Measurements from ENCODE around the gene TFIP11.

Gene TFIP11

DNA sequence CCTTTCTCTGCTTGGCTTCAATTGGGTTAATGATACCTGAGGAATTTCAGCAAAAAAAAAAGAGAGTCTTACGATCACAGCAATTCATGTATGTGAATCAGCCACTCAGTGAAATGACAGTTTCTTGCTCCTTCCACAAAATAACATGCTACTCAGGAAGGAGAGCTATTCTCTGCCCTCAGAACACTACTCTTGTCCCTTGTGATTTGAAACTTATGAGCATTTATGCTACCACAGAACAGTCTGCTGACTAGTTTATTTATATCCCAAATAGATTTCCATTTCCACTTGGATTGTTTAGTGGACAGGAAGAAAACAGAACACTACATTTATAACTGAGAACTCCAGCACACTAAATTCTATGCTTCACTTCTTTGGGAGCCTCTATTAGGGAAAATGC, 8.5 kb downstream of the TFIP11 start:
- H3K9ac ChIP-seq (ENCODE audit: low read depth, low read length): no peak overlapping the region
- no peaks in the 10 kb centered on the region for H3K9me3 ChIP-seq (ENCODE audit: insufficient read depth, low read depth, low read length)
- 79% methylated on average over 1 of the region's 1 CpG for WGBS
- H3K4me1 ChIP-seq (ENCODE audit: insufficient read depth, low read length): peaks cover 5% of the 10 kb centered on the region
- no peak overlapping the region for H3K27ac ChIP-seq (ENCODE audit: low read depth, low read length)
- H3K4me3 ChIP-seq (ENCODE audit: low read length): no peak overlapping the region
- H3K36me3 ChIP-seq (ENCODE audit: insufficient read depth, low read length): peaks cover 95% of the 10 kb centered on the region
- no peaks in the 10 kb centered on the region for H3K27me3 ChIP-seq (ENCODE audit: insufficient read depth, low read length)

DNA sequence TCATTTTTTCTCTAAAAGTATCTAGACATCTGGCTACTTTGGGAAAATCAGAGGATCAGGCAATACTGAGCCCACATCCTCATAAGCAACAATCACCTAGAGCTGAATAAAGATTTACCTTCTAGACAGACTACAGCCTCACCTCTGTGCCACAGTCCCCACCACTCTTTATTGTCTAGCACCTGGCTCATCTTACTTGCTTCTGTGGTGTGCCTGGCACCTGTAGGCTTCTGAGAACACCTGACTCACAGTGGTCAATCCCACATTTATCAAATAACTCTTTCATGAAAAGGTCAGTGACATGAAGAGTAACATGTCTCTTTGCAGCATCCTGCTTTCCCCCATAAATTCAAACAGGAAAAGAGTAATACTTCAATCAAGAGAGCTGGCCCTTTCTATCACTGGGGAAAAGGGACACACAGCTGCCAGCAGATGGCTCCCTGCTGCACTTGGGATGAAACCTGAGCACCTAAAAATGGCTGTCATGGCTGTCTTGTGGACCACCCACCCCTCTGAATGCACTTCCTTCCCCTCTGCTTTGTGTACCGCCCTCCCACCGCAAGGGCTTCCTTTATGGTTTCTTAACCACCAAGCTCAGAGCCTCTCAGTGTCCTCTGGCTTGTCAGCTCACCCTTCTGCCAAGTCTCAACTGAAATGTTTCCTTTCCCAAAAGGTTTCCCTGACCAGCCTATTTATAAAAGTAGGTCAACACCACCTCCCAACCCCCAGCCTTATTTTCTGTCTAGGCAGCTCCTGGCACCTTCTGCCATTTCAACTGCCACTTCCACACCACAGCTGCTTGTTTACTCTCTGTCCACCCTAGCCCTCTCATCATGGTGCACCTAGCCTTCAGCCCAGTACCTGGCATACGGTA, 9.3 kb downstream of the TFIP11 start:
- WGBS: 55% methylated on average over 3 of the region's 3 CpGs
- H3K27ac ChIP-seq (ENCODE audit: low read depth, low read length): peak overlapping the region; percentile 39
- H3K36me3 ChIP-seq (ENCODE audit: insufficient read depth, low read length): peaks cover 93% of the 10 kb centered on the region

DNA sequence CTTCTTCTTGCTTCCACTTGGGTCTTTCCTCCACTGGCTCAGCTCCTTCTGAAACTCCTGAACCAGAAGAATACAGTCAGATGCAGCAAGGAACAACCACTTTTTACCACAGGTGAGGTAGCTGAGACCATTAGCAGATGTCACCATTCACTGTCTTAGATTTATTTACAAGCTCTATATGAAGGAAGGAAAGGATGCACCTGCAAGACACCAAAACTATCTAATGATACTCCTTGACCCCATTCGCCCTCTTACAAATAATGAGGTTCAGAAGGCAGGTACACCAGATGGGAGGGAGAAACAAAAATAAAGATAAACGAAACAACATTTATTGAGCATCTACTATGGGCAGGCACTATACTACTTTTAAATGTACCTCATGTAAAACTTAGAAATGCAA, 10.3 kb downstream of the TFIP11 start:
- no peak overlapping the region for H3K9ac ChIP-seq (ENCODE audit: low read depth, low read length)
- H3K36me3 ChIP-seq (ENCODE audit: insufficient read depth, low read length): peaks cover 90% of the 10 kb centered on the region
- H3K4me3 ChIP-seq (ENCODE audit: low read length): no peak overlapping the region
- no peaks in the 10 kb centered on the region for H3K9me3 ChIP-seq (ENCODE audit: insufficient read depth, low read depth, low read length)
- peaks cover 5% of the 10 kb centered on the region for H3K4me1 ChIP-seq (ENCODE audit: insufficient read depth, low read length)
- WGBS: 100% methylated on average over 1 of the region's 2 CpGs
- H3K27ac ChIP-seq (ENCODE audit: low read depth, low read length): no peak overlapping the region
- H3K27me3 ChIP-seq (ENCODE audit: insufficient read depth, low read length): no peaks in the 10 kb centered on the region

More for the DNA sequence above, 9.3 kb downstream of the TFIP11 start:
- H3K4me1 ChIP-seq (ENCODE audit: insufficient read depth, low read length): peaks cover 5% of the 10 kb centered on the region
- no peak overlapping the region for H3K4me3 ChIP-seq (ENCODE audit: low read length)
- H3K27me3 ChIP-seq (ENCODE audit: insufficient read depth, low read length): no peaks in the 10 kb centered on the region
- H3K9me3 ChIP-seq (ENCODE audit: insufficient read depth, low read depth, low read length): no peaks in the 10 kb centered on the region
- no peak overlapping the region for H3K9ac ChIP-seq (ENCODE audit: low read depth, low read length)

DNA sequence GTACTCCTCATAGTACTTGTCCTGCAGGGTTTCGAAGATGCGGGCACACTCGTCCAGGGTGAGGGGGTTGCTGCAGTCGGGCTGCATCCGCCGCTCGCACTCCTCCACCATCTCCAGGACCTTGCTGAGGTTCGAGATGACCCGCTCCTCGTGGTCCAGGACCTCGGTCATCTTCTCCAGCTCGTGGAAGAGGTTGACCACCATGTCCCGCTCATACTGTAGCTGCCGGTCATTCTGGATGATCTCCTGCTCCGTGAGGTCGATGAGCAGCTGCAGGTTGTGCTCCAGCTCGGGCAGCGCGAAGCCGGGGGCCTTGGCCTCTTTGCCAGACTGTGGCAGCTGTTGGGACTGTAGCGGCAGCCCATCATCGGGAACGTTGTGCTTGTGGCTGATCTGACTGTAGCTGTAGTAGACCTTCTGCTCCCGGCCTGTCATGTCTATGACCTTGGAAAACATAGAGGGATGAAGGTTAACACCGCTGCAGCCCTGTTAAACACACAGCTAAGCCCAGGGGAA, 13.0 kb downstream of the TFIP11 start:
- Histone ChIP-seq H3K27ac (ENCODE audit: low read depth, low read length) (no peak overlapping the region), H3K9ac (ENCODE audit: low read depth, low read length) (no peak overlapping the region), H3K9me3 (ENCODE audit: insufficient read depth, low read depth, low read length) (no peaks in the 10 kb centered on the region), H3K27me3 (ENCODE audit: insufficient read depth, low read length) (no peaks in the 10 kb centered on the region), H3K36me3 (ENCODE audit: insufficient read depth, low read length) (peaks cover 92% of the 10 kb centered on the region), H3K4me1 (ENCODE audit: insufficient read depth, low read length) (peaks cover 5% of the 10 kb centered on the region), H3K4me3 (ENCODE audit: low read length) (no peak overlapping the region)
- WGBS: 95% methylated on average over 25 of the region's 25 CpGs

DNA sequence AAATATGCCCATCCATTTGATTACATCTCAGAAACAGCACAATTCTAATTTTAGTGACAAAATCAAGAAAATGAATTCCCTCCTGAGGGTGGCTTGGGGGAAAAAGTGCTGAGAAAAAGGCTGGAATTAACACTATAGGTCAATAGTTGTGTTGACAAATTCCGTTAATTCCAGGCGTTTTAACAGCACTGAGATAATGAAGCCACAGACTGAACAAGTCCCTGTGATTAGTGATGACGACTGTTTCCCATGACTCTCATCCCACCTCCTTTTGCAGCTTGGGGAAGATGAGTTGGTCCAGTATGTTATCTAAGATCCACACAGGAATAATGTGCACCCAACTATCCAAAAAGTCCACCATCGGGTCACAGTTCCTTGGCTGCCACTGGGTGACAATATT, 15.8 kb downstream of the TFIP11 start:
- H3K27ac ChIP-seq (ENCODE audit: low read depth, low read length): no peak overlapping the region
- H3K9ac ChIP-seq (ENCODE audit: low read depth, low read length): no peak overlapping the region
- 96% methylated on average over 4 of the region's 4 CpGs for WGBS
- H3K27me3 ChIP-seq (ENCODE audit: insufficient read depth, low read length): no peaks in the 10 kb centered on the region
- no peak overlapping the region for H3K4me3 ChIP-seq (ENCODE audit: low read length)
- no peaks in the 10 kb centered on the region for H3K4me1 ChIP-seq (ENCODE audit: insufficient read depth, low read length)
- peaks cover 92% of the 10 kb centered on the region for H3K36me3 ChIP-seq (ENCODE audit: insufficient read depth, low read length)
- H3K9me3 ChIP-seq (ENCODE audit: insufficient read depth, low read depth, low read length): no peaks in the 10 kb centered on the region

DNA sequence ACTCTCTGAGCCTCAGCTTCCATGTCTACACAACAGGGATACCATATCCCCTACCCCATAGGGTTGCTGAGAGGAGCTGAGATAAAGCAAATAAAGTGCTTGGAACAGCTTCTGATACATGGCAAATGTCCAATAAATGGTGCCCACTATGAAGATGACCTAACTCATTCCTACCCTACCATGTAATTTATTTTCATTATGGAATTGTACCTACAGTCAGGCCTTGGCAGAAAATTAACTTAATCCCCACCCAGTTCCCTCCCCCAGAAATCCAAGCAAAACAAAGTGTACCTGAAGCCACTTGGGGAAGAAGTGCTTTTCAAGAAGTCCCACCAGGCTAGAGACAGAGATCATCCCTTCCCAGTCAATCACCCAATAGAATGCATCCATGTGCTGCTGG, 17.8 kb downstream of the TFIP11 start:
- peaks cover 93% of the 10 kb centered on the region for H3K36me3 ChIP-seq (ENCODE audit: insufficient read depth, low read length)
- no peak overlapping the region for H3K27ac ChIP-seq (ENCODE audit: low read depth, low read length)
- H3K4me3 ChIP-seq (ENCODE audit: low read length): no peak overlapping the region
- no peak overlapping the region for H3K9ac ChIP-seq (ENCODE audit: low read depth, low read length)
- no peaks in the 10 kb centered on the region for H3K27me3 ChIP-seq (ENCODE audit: insufficient read depth, low read length)
- H3K4me1 ChIP-seq (ENCODE audit: insufficient read depth, low read length): no peaks in the 10 kb centered on the region
- no peaks in the 10 kb centered on the region for H3K9me3 ChIP-seq (ENCODE audit: insufficient read depth, low read depth, low read length)

DNA sequence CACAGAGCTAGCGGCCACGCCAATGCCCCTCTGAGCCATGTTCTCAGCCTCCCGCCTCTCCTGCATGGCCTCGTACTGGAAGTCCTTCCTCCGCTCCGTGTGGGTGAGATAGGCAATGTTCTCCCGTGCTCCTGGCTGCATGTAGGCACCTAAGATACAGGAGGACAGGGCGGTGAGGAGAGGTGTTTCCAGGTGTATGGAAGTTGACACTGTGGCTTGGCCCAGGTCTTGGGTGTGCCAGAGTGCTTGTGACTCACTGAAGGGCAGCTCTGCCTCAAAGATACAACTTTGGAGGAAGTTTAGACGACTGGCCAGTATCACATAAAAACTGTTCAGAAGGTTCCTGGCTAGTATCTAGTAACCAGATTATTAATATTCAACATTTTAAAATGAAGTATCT, 20.1 kb downstream of the TFIP11 start:
- H3K36me3 ChIP-seq (ENCODE audit: insufficient read depth, low read length): peaks cover 98% of the 10 kb centered on the region
- no peaks in the 10 kb centered on the region for H3K27me3 ChIP-seq (ENCODE audit: insufficient read depth, low read length)
- 94% methylated on average over 9 of the region's 9 CpGs for WGBS
- H3K9me3 ChIP-seq (ENCODE audit: insufficient read depth, low read depth, low read length): no peaks in the 10 kb centered on the region
- H3K9ac ChIP-seq (ENCODE audit: low read depth, low read length): no peak overlapping the region
- H3K4me1 ChIP-seq (ENCODE audit: insufficient read depth, low read length): no peaks in the 10 kb centered on the region
- H3K4me3 ChIP-seq (ENCODE audit: low read length): no peak overlapping the region
- H3K27ac ChIP-seq (ENCODE audit: low read depth, low read length): no peak overlapping the region

DNA sequence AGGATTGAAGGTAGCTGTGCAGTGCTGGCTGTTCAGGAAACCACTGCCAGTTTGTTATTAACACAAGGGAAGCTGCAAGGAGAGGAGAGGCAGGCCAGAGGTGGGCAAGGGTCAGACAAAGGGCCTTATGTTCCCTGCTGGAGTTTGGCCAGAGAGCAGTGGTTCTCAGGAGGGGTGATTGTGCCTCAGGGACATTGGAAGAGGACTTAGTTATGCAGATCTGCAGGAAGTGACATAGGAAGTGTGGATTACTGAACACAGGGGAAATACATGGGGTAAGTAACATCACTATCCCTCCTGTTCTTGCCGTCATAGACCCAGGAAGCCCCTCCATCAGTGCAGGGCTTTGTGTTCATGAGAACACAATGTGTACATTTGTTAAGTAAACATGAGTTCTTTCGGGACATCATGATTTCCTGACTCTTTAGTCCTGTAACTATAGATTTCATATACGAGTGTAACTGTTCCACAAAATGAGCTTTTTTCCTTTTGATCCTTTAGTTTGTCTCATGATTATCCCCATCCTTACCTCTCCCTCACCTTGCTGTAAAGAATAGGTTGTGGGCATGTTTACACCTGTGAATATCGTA, 22.7 kb downstream of the TFIP11 start:
- no peaks in the 10 kb centered on the region for H3K9me3 ChIP-seq (ENCODE audit: insufficient read depth, low read depth, low read length)
- peaks cover 2% of the 10 kb centered on the region; the same call in 1 of the 2 replicates for H3K4me1 ChIP-seq (ENCODE audit: insufficient read depth, low read length)
- peaks cover 81% of the 10 kb centered on the region for H3K36me3 ChIP-seq (ENCODE audit: insufficient read depth, low read length)
- H3K27ac ChIP-seq (ENCODE audit: low read depth, low read length): no peak overlapping the region
- H3K9ac ChIP-seq (ENCODE audit: low read depth, low read length): no peak overlapping the region
- no peak overlapping the region for H3K4me3 ChIP-seq (ENCODE audit: low read length)
- no peaks in the 10 kb centered on the region for H3K27me3 ChIP-seq (ENCODE audit: insufficient read depth, low read length)
- 98% methylated on average over 4 of the region's 4 CpGs for WGBS

DNA sequence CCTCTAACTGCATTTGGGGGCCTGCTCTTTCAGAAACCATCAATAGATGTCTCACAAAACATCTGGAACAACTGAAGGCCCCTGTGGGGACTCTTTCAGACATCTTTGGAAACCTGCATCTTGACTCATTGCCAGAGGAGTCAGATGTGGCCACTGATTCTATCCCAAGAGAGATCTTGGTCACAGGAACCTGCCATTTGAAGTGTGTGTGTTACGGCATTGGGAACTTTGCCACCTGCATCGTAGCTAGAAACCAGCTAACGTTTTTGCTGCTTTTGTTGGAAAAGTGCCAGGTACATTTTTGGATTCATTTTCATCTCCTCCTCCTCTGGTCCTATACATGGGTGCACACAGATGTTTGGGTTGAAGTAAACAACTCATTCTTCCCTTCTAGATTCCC, 24.3 kb downstream of the TFIP11 start:
- Histone ChIP-seq H3K4me3 (ENCODE audit: low read length) (no peak overlapping the region), H3K36me3 (ENCODE audit: insufficient read depth, low read length) (peaks cover 66% of the 10 kb centered on the region), H3K27ac (ENCODE audit: low read depth, low read length) (no peak overlapping the region), H3K9me3 (ENCODE audit: insufficient read depth, low read depth, low read length) (no peaks in the 10 kb centered on the region), H3K27me3 (ENCODE audit: insufficient read depth, low read length) (no peaks in the 10 kb centered on the region), H3K4me1 (ENCODE audit: insufficient read depth, low read length) (peaks cover 4% of the 10 kb centered on the region; the same call in 1 of the 2 replicates), H3K9ac (ENCODE audit: low read depth, low read length) (no peak overlapping the region)
- WGBS: 90% methylated on average over 3 of the region's 3 CpGs

DNA sequence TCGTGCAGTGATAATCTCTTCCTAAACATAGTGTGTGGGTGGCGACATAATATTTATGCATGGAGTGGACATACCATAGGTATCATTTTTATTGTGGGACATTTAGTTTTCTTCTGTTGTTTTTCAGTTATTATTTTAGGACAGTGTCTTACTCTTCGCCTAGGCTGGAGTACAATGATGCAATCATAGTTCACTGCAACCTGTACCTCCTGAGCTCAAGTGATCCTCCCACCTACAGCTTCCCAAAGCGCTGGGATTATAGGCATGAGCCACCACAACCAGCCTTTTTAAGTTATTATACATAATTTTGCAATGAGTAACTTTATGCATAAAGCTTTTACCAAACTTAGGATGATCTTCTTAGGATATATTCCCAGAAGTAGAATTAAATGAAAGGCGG, 25.9 kb downstream of the TFIP11 start:
- no peak overlapping the region for H3K27ac ChIP-seq (ENCODE audit: low read depth, low read length)
- WGBS: 93% methylated on average over 5 of the region's 5 CpGs
- no peak overlapping the region for H3K4me3 ChIP-seq (ENCODE audit: low read length)
- peaks cover 55% of the 10 kb centered on the region for H3K36me3 ChIP-seq (ENCODE audit: insufficient read depth, low read length)
- H3K9ac ChIP-seq (ENCODE audit: low read depth, low read length): no peak overlapping the region
- H3K9me3 ChIP-seq (ENCODE audit: insufficient read depth, low read depth, low read length): no peaks in the 10 kb centered on the region
- H3K4me1 ChIP-seq (ENCODE audit: insufficient read depth, low read length): peaks cover 18% of the 10 kb centered on the region
- no peaks in the 10 kb centered on the region for H3K27me3 ChIP-seq (ENCODE audit: insufficient read depth, low read length)

DNA sequence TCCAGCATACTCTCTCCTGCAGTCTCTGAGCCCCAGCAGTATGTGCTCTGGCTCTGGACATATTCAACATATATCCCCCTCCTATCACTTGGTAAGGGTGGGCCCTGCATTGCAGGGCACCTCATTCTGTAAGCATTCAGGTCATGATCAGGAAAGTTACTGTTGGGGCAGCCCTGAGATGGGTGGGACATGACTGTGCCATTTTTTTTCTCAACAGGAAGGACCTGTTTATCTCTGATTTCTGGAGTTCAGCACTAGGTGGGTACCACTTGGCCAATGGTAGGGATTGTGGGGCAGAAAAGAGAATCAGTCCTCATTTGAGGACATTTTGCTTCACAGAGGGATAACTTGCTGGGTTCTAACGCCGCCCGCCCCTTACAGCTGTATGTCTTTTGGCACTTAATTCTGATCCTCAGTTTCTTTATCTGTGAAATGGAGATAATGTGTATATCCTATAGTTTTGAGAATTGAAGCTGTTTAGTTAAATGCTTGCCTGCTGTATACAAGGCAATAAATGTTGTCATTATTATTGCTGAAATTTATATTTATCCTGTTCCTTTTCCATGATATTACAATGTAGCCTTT, 26.4 kb downstream of the TFIP11 start:
- Histone ChIP-seq H3K9me3 (ENCODE audit: insufficient read depth, low read depth, low read length) (no peaks in the 10 kb centered on the region), H3K4me3 (ENCODE audit: low read length) (no peak overlapping the region), H3K9ac (ENCODE audit: low read depth, low read length) (no peak overlapping the region), H3K4me1 (ENCODE audit: insufficient read depth, low read length) (peaks cover 20% of the 10 kb centered on the region), H3K36me3 (ENCODE audit: insufficient read depth, low read length) (peaks cover 55% of the 10 kb centered on the region), H3K27ac (ENCODE audit: low read depth, low read length) (no peak overlapping the region), H3K27me3 (ENCODE audit: insufficient read depth, low read length) (no peaks in the 10 kb centered on the region)
- WGBS: 86% methylated on average over 3 of the region's 3 CpGs
